ENCODE results near the gene GLE1. TPM values are rescaled to one million over a fixed set of nuclear protein-coding genes. Genes with fewer than 3 reads are reported as not detected.

The GLE1 gene
- total RNA-seq, 1 experiment from 2014 or later = 52.3 TPM

GRCh38 chr9:128475867-128476266 is 28.7 kb upstream of the GLE1 start:
- no peaks in the 10 kb centered on the region for H3K27me3 ChIP-seq (replicated peaks; ENCODE audit: insufficient read depth, low read depth, low read length, poor library complexity)
- no peak for DNase-seq (ENCODE audit: low spot score)
- H3K27ac ChIP-seq (ENCODE audit: low read depth, low read length, poor library complexity, severe bottlenecking) = no peak overlapping the region
- no peak overlapping the region for H3K4me3 ChIP-seq (ENCODE audit: low read depth, low read length, poor library complexity, severe bottlenecking)
- TF ChIP-seq EZH2 (IDR thresholded peaks at IDR 0.05; ENCODE audit: borderline replicate concordance, low read depth, low read length, poor library complexity, severe bottlenecking) = no peak
- TF ChIP-seq CTCF (conservative IDR thresholded peaks at IDR 0.05; ENCODE audit: low read depth, low read length) = no peak
- no peaks in the 10 kb centered on the region for H3K4me1 ChIP-seq (ENCODE audit: insufficient read depth, low read length, poor library complexity, severe bottlenecking)
- CTCF ChIA-PET = no interaction called here
- no TSS peak for BruUV-seq (replicated peaks)
- POLR2A ChIA-PET (ENCODE audit: low non-redundant PET) = no interaction called here
- H3K36me3 ChIP-seq (ENCODE audit: insufficient read depth, low read length, poor library complexity, severe bottlenecking) = peaks cover 33% of the 10 kb centered on the region
- intact Hi-C loops (cut with micrococcal nuclease; ENCODE audit: unreplicated experiment) = no loop called here
- no peaks in the 10 kb centered on the region for H3K9me3 ChIP-seq (ENCODE audit: low read depth, low read length, poor library complexity, severe bottlenecking)

GRCh38 chr9:128479262-128479661 is 25.3 kb upstream of the GLE1 start:
- TF ChIP-seq CTCF (conservative IDR thresholded peaks at IDR 0.05; ENCODE audit: low read depth, low read length) (no peak), EZH2 (IDR thresholded peaks at IDR 0.05; ENCODE audit: borderline replicate concordance, low read depth, low read length, poor library complexity, severe bottlenecking) (no peak)
- DNase-seq (ENCODE audit: low spot score) = no peak
- H3K9me3 ChIP-seq (ENCODE audit: low read depth, low read length, poor library complexity, severe bottlenecking) = no peaks in the 10 kb centered on the region
- H3K4me1 ChIP-seq (ENCODE audit: insufficient read depth, low read length, poor library complexity, severe bottlenecking) = no peaks in the 10 kb centered on the region
- POLR2A ChIA-PET (ENCODE audit: low non-redundant PET) = no interaction called here
- intact Hi-C loops (cut with micrococcal nuclease; ENCODE audit: unreplicated experiment) = no loop called here
- H3K27ac ChIP-seq (ENCODE audit: low read depth, low read length, poor library complexity, severe bottlenecking) = no peak overlapping the region
- no peaks in the 10 kb centered on the region for H3K27me3 ChIP-seq (replicated peaks; ENCODE audit: insufficient read depth, low read depth, low read length, poor library complexity)
- no TSS peak for BruUV-seq (replicated peaks)
- CTCF ChIA-PET = no interaction called here
- H3K36me3 ChIP-seq (ENCODE audit: insufficient read depth, low read length, poor library complexity, severe bottlenecking) = peaks cover 57% of the 10 kb centered on the region
- no peak overlapping the region for H3K4me3 ChIP-seq (ENCODE audit: low read depth, low read length, poor library complexity, severe bottlenecking)

GRCh38 chr9:128481561-128481960 is 23.0 kb upstream of the GLE1 start:
- Histone ChIP-seq H3K4me3 (ENCODE audit: low read depth, low read length, poor library complexity, severe bottlenecking) (no peak overlapping the region), H3K4me1 (ENCODE audit: insufficient read depth, low read length, poor library complexity, severe bottlenecking) (no peaks in the 10 kb centered on the region), H3K9me3 (ENCODE audit: low read depth, low read length, poor library complexity, severe bottlenecking) (no peaks in the 10 kb centered on the region), H3K27ac (ENCODE audit: low read depth, low read length, poor library complexity, severe bottlenecking) (no peak overlapping the region), H3K36me3 (ENCODE audit: insufficient read depth, low read length, poor library complexity, severe bottlenecking) (peaks cover 66% of the 10 kb centered on the region), H3K27me3 (replicated peaks; ENCODE audit: insufficient read depth, low read depth, low read length, poor library complexity) (no peaks in the 10 kb centered on the region)
- DNase-seq (ENCODE audit: low spot score) = no peak
- no peak for TF ChIP-seq EZH2 (IDR thresholded peaks at IDR 0.05; ENCODE audit: borderline replicate concordance, low read depth, low read length, poor library complexity, severe bottlenecking)
- ChIA-PET POLR2A (ENCODE audit: low non-redundant PET) (interaction anchor here (0.7 kb wide), 2 partner anchors 10 to 1405 kb away, joined by 3 read pairs; no protein-coding TSS in a partner anchor), CTCF (no interaction called here)
- intact Hi-C loops (cut with micrococcal nuclease; ENCODE audit: unreplicated experiment) = no loop called here
- BruUV-seq (replicated peaks) = no TSS peak

GRCh38 chr9:128482186-128482585 is 22.3 kb upstream of the GLE1 start:
- CTCF ChIA-PET = no interaction called here

More at GRCh38 chr9:128482186-128482585, 22.3 kb upstream of the GLE1 start:
- no peak for DNase-seq (ENCODE audit: low spot score)
- Histone ChIP-seq H3K27ac (ENCODE audit: low read depth, low read length, poor library complexity, severe bottlenecking) (no peak overlapping the region), H3K4me1 (ENCODE audit: insufficient read depth, low read length, poor library complexity, severe bottlenecking) (no peaks in the 10 kb centered on the region), H3K4me3 (ENCODE audit: low read depth, low read length, poor library complexity, severe bottlenecking) (no peak overlapping the region), H3K36me3 (ENCODE audit: insufficient read depth, low read length, poor library complexity, severe bottlenecking) (peaks cover 72% of the 10 kb centered on the region), H3K27me3 (replicated peaks; ENCODE audit: insufficient read depth, low read depth, low read length, poor library complexity) (no peaks in the 10 kb centered on the region), H3K9me3 (ENCODE audit: low read depth, low read length, poor library complexity, severe bottlenecking) (no peaks in the 10 kb centered on the region)
- intact Hi-C loops (cut with micrococcal nuclease; ENCODE audit: unreplicated experiment) = no loop called here
- POLR2A ChIA-PET (ENCODE audit: low non-redundant PET) = interaction anchor here (0.6 to 0.7 kb wide), 3 partner anchors 9 to 1405 kb away, joined by 3 read pairs; no protein-coding TSS in a partner anchor
- no peak for TF ChIP-seq EZH2 (IDR thresholded peaks at IDR 0.05; ENCODE audit: borderline replicate concordance, low read depth, low read length, poor library complexity, severe bottlenecking)
- no peak for TF ChIP-seq CTCF (conservative IDR thresholded peaks at IDR 0.05; ENCODE audit: low read depth, low read length)
- no TSS peak for BruUV-seq (replicated peaks)
